GM23338 (cell line): ENCODE results near the gene SLC5A4. TPM values are rescaled to one million over a fixed set of nuclear protein-coding genes. Genes with fewer than 3 reads are reported as not detected.
A peak's percentile ranks its signal among the peaks of the same experiment; 100 is the strongest.

Source experiments
- ATAC-seq: fragments of 200-7000 bp; cut with Tn5 transposase; 3 replicates; pipeline ENCODE4 v1.9.1; 2020
- DNase-seq: peaks from one replicate; pipeline ENCODE4 v3.0.0-alpha.2; 2015; ENCODE audit warnings: low spot score
- H2AFZ ChIP-seq: fragments of 200-600 bp; sonication (generic); 2 replicates; pipeline ENCODE4 v1.8.0; 2016; ENCODE audit warnings: antibody characterized with exemption, mild to moderate bottlenecking, moderate library complexity
- H3F3A ChIP-seq: fragments of 200-600 bp; sonication (generic); replicated peaks from 2 replicates; pipeline ENCODE4 v1.8.0; 2017; ENCODE audit warnings: antibody characterized with exemption, mixed run types, low read depth
- H3K27ac ChIP-seq: fragments of 200-600 bp; sonication (generic); 2 replicates; pipeline ENCODE4 v1.6.1; 2016; ENCODE audit warnings: low read depth
- H3K27me3 ChIP-seq: fragments of 200-600 bp; sonication (generic); 2 replicates; pipeline ENCODE4 v1.8.0; 2016; ENCODE audit warnings: mild to moderate bottlenecking, mixed run types, moderate library complexity; ENCODE audit not compliant: insufficient read depth
- H3K36me3 ChIP-seq: fragments of 200-600 bp; sonication (generic); 2 replicates; pipeline ENCODE4 v1.8.0; 2016; ENCODE audit warnings: mild to moderate bottlenecking; ENCODE audit not compliant: insufficient read depth
- H3K4me1 ChIP-seq: fragments of 200-600 bp; sonication (generic); 2 replicates; pipeline ENCODE4 v1.8.0; 2016; ENCODE audit warnings: mild to moderate bottlenecking, moderate library complexity; ENCODE audit not compliant: insufficient read depth
- H3K4me2 ChIP-seq: fragments of 200-600 bp; sonication (generic); 2 replicates; pipeline ENCODE4 v1.7.1; 2017; ENCODE audit warnings: mixed run types
- H3K4me3 ChIP-seq: fragments of 200-600 bp; sonication (generic); 2 replicates; pipeline ENCODE4 v1.6.1; 2016; ENCODE audit warnings: mixed run types
- H3K79me2 ChIP-seq: fragments of 200-600 bp; sonication (generic); replicated peaks from 2 replicates; pipeline ENCODE4 v1.8.0; 2017; ENCODE audit warnings: mild to moderate bottlenecking; ENCODE audit not compliant: insufficient read depth
- H3K9me2 ChIP-seq: fragments of 200-600 bp; sonication (generic); 2 replicates; pipeline ENCODE4 v1.8.0; 2017; ENCODE audit not compliant: insufficient read depth
- H4K20me1 ChIP-seq: fragments of 200-600 bp; sonication (generic); replicated peaks from 2 replicates; pipeline ENCODE4 v1.8.0; 2017; ENCODE audit warnings: mild to moderate bottlenecking; ENCODE audit not compliant: insufficient read depth
- H3K27ac Mint-ChIP-seq: 2 replicates; pipeline ENCODE4 v1.8.0; 2020; ENCODE audit warnings: inconsistent platforms, mild to moderate bottlenecking, moderate library complexity, mixed read lengths
- H3K27me3 Mint-ChIP-seq: 3 replicates; pipeline ENCODE4 v1.8.0; 2022; ENCODE audit warnings: low read depth, mild to moderate bottlenecking, moderate library complexity, mixed read lengths, inconsistent platforms; ENCODE audit not compliant: insufficient read depth, poor library complexity
- H3K36me3 Mint-ChIP-seq: 3 replicates; pipeline ENCODE4 v1.8.0; 2021; ENCODE audit warnings: low read depth, mild to moderate bottlenecking, inconsistent platforms, moderate library complexity, mixed read lengths
- H3K4me1 Mint-ChIP-seq: 3 replicates; pipeline ENCODE4 v1.8.0; 2020; ENCODE audit warnings: mild to moderate bottlenecking, inconsistent platforms, mixed read lengths
- H3K4me3 Mint-ChIP-seq: 3 replicates; pipeline ENCODE4 v1.8.0; 2021; ENCODE audit warnings: moderate library complexity, mild to moderate bottlenecking, inconsistent platforms, mixed read lengths
- H3K9me3 Mint-ChIP-seq: 3 replicates; pipeline ENCODE4 v1.8.0; 2020; ENCODE audit warnings: moderate library complexity, mild to moderate bottlenecking, inconsistent platforms, mixed read lengths
- EZH2 ChIP-seq: fragments of 200-600 bp; sonication (generic); IDR thresholded peaks from one replicate; pipeline ENCODE4 v1.8.0; 2017; ENCODE audit warnings: antibody characterized with exemption, mild to moderate bottlenecking, low read depth; ENCODE audit not compliant: unreplicated experiment
- STAT1 ChIP-seq: IDR thresholded peaks from one replicate; pipeline ENCODE4 v1.6.1; 2016; ENCODE audit warnings: antibody characterized with exemption; ENCODE audit not compliant: unreplicated experiment
- polyA plus RNA-seq: library from polyadenylated mRNA; unstranded; fragments of >200 nt; fragmentation: Nextera tagmentation; extraction: Ambion mirVana; gene quantifications from 2 replicates; pipeline ENCODE4 v1.2.1, GENCODE V29; 2016
- total RNA-seq: library from RNA; depleted of rRNA; stranded (reverse); fragments of >200 nt; shearing (Covaris generic); gene quantifications from 2 replicates; pipeline ENCODE4 v1.2.3, GENCODE V29; 2014
- TF ChIP-seq, protein P1 (sequence below), 2 experiments: fragments of 200-600 bp in 1 of 2; sonication (generic) in 1 of 2; conservative IDR thresholded peaks; 2 replicates each; pipeline versions ENCODE4 v1.5.1 to v1.6.1; 2016 to 2017; ENCODE audit warnings: antibody characterized with exemption in 2 of 2, low read depth in 2 of 2, mild to moderate bottlenecking in 2 of 2, moderate library complexity in 1 of 2
- TF ChIP-seq, protein P2 (sequence below): IDR thresholded peaks from one replicate; pipeline ENCODE4 v1.6.1; 2018; ENCODE audit warnings: antibody characterized with exemption; ENCODE audit not compliant: unreplicated experiment

Gene SLC5A4
- total and polyA plus RNA-seq, 2 experiments from 2014 or later: 0.16 TPM; not detected in 1

DNA sequence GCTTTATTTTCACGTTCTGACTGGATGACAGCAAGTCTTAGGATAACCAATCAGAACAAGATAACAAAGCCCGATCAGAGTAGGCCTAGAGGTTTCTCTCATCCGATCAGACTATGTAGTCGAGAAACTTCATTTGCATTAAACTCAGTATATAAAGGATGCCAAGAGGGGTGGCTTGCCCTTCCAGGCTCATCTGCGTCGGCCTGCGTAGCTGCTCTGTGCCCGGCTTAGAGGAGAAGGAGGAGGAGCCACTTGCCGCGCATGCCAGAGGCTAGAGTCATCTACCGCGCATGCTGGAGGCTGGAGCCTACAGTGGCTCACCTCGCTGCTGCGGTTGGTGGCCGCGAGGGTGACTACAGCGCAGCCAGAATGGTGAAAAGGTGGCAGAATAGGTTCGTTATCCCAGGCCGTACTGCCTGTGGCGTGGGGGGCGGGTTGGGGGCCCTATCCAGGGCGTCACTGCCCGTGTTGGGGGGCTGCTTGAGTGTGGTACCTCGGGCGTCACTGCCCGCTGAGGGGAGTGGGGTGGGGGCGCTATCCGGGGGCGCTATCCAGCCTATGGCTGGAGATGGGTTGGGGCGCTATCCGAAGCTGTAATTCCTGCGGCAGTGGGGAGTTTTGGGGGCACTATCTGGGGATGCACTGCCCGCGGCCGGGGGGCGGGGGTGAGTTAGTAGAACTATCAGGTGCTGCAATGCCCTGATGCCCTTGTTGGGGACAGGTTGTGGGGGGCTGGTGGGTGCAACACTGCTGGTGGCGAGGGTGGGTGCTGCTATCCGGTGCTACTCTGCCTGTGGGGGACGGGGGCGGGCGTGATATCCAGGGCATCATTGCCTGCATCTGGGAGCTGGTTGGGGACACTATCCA lies 50.1 kb downstream of the SLC5A4 start, which contains the start of gene RFPL2:
Gene RFPL2 (minus strand): TSS at position 218 of the 867 bp plus-strand sequence. CDS start 2,622 bp downstream, outside the sequence.
- H3K79me2 ChIP-seq: no peaks in the 10 kb centered on the region
- TF ChIP-seq EZH2: no peak
- TF ChIP-seq, protein P1, sequence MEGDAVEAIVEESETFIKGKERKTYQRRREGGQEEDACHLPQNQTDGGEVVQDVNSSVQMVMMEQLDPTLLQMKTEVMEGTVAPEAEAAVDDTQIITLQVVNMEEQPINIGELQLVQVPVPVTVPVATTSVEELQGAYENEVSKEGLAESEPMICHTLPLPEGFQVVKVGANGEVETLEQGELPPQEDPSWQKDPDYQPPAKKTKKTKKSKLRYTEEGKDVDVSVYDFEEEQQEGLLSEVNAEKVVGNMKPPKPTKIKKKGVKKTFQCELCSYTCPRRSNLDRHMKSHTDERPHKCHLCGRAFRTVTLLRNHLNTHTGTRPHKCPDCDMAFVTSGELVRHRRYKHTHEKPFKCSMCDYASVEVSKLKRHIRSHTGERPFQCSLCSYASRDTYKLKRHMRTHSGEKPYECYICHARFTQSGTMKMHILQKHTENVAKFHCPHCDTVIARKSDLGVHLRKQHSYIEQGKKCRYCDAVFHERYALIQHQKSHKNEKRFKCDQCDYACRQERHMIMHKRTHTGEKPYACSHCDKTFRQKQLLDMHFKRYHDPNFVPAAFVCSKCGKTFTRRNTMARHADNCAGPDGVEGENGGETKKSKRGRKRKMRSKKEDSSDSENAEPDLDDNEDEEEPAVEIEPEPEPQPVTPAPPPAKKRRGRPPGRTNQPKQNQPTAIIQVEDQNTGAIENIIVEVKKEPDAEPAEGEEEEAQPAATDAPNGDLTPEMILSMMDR (conservative IDR thresholded peaks at IDR 0.05; ENCODE audit: low read depth in 2 of 2): peak in 1 of 2 experiments; percentile 30; a peak in 2 of 4 replicates
- H3K27ac Mint-ChIP-seq: no peak within 1 kb of the TSS
- H3K4me3 Mint-ChIP-seq: peak within 1 kb of the TSS; percentile 73
- peak within 1 kb of the TSS; percentile 56 for H3K4me3 ChIP-seq
- peak within 1 kb of the TSS; percentile 69 for H2AFZ ChIP-seq
- ATAC-seq (peak; percentile 74), DNase-seq (peak; percentile 92)
- no peaks in the 10 kb centered on the region for H3F3A ChIP-seq
- peaks cover 14% of the 10 kb centered on the region; the same call in 1 of the 2 replicates for H3K4me1 ChIP-seq
- no peaks in the 10 kb centered on the region for H4K20me1 ChIP-seq
- no peaks in the 10 kb centered on the region for H3K9me2 ChIP-seq
- peaks cover 12% of the 10 kb centered on the region for H3K36me3 Mint-ChIP-seq
- peak within 1 kb of the TSS; percentile 76 for H3K4me2 ChIP-seq
- no peaks in the 10 kb centered on the region for H3K36me3 ChIP-seq
- H3K27ac ChIP-seq: no peak within 1 kb of the TSS
- peaks cover 6% of the 10 kb centered on the region; the same call in 2 of the 3 replicates for H3K9me3 Mint-ChIP-seq
- H3K27me3 ChIP-seq: peaks cover 57% of the 10 kb centered on the region
- peaks cover 54% of the 10 kb centered on the region for H3K4me1 Mint-ChIP-seq
- H3K27me3 Mint-ChIP-seq: peaks cover 61% of the 10 kb centered on the region

DNA sequence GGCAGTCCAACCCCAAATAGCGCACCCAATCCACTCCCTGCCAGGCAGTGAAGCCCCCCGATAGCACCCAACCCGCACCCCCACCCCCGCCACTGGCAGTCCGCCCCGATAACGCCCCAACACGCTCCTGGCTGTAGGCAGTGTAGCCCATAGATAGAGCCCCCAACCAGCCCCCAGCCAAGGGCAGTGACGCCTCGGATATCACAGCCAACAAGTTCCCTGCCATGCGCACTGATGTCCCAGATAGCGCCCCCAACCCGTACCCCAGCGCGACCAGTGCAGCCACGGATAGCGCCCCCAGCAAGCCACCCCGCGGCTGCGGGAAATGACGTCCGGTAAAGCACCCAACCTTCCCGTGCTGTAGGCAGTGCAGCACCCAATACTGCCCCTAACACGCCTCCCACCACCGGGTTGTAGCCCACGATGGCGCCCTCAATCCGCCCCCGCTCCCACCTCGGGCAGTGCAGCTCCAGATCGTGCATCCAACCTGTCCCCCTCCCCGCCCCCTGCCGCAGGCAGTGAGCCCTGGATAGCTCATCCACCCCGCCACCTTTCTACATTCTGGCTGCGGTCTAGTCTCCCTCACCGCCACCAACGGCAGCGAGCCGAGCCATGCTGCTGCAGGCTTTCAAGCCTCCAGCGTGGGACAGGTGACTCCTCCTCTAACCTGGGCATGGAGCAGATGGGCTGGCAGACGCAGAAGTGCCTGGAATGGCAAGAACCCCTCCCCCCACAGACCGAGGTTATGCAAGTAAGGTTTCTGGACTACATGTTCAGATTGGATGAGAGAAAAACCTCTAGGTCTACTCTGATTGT lies 50.9 kb downstream of the SLC5A4 start:
- peaks cover 56% of the 10 kb centered on the region for H3K4me1 Mint-ChIP-seq
- Histone ChIP-seq H3K36me3 (no peaks in the 10 kb centered on the region), H4K20me1 (no peaks in the 10 kb centered on the region), H3K4me2 (peak overlapping the region; percentile 76), H3K79me2 (no peaks in the 10 kb centered on the region), H3K4me3 (peak overlapping the region; percentile 56), H2AFZ (peak overlapping the region; percentile 69), H3F3A (no peaks in the 10 kb centered on the region), H3K27me3 (peaks cover 57% of the 10 kb centered on the region), H3K27ac (no peak overlapping the region), H3K4me1 (peaks cover 14% of the 10 kb centered on the region; the same call in 1 of the 2 replicates), H3K9me2 (no peaks in the 10 kb centered on the region)
- peaks cover 6% of the 10 kb centered on the region; the same call in 2 of the 3 replicates for H3K9me3 Mint-ChIP-seq
- peaks cover 12% of the 10 kb centered on the region for H3K36me3 Mint-ChIP-seq
- TF ChIP-seq, protein P1 (conservative IDR thresholded peaks at IDR 0.05; ENCODE audit: low read depth in 2 of 2): peak in 1 of 2 experiments; percentile 42; a peak in 2 of 4 replicates
- TF ChIP-seq STAT1 (no peak), EZH2 (peak; percentile 49)
- TF ChIP-seq, protein P2, sequence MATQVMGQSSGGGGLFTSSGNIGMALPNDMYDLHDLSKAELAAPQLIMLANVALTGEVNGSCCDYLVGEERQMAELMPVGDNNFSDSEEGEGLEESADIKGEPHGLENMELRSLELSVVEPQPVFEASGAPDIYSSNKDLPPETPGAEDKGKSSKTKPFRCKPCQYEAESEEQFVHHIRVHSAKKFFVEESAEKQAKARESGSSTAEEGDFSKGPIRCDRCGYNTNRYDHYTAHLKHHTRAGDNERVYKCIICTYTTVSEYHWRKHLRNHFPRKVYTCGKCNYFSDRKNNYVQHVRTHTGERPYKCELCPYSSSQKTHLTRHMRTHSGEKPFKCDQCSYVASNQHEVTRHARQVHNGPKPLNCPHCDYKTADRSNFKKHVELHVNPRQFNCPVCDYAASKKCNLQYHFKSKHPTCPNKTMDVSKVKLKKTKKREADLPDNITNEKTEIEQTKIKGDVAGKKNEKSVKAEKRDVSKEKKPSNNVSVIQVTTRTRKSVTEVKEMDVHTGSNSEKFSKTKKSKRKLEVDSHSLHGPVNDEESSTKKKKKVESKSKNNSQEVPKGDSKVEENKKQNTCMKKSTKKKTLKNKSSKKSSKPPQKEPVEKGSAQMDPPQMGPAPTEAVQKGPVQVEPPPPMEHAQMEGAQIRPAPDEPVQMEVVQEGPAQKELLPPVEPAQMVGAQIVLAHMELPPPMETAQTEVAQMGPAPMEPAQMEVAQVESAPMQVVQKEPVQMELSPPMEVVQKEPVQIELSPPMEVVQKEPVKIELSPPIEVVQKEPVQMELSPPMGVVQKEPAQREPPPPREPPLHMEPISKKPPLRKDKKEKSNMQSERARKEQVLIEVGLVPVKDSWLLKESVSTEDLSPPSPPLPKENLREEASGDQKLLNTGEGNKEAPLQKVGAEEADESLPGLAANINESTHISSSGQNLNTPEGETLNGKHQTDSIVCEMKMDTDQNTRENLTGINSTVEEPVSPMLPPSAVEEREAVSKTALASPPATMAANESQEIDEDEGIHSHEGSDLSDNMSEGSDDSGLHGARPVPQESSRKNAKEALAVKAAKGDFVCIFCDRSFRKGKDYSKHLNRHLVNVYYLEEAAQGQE: no peak
- DNase-seq (peak; percentile 63), ATAC-seq (peak; percentile 13)
- H3K27ac Mint-ChIP-seq: no peak overlapping the region
- peaks cover 61% of the 10 kb centered on the region for H3K27me3 Mint-ChIP-seq
- H3K4me3 Mint-ChIP-seq: peak overlapping the region; percentile 73
